K562 (cell line): Measurements from ENCODE around the gene COASY. TPM values are rescaled to one million over a fixed set of nuclear protein-coding genes. Genes with fewer than 3 reads are reported as not detected.

Experiments used
- CHD4 ChIP-seq: fragments of 200-600 bp; sonication (generic); IDR thresholded peaks from 3 replicates; pipeline ENCODE4 v1.6.1; 2012; ENCODE audit warnings: low read depth, mild to moderate bottlenecking, mixed read lengths, low read length, inconsistent platforms; ENCODE audit not compliant: insufficient read depth, insufficient replicate concordance, poor library complexity, severe bottlenecking
- CREB1 ChIP-seq, 2 experiments: sonication (generic) in 1 of 2; formaldehyde crosslinking in 1 of 2; IDR thresholded peaks; 2 replicates each; pipeline versions ENCODE4 v1.6.1 to v1.8.0; 2012 to 2022; ENCODE audit warnings: inconsistent platforms in 1 of 2, mild to moderate bottlenecking in 1 of 2, missing genetic modification reagents in 1 of 2, moderate library complexity in 1 of 2
- DLX4 ChIP-seq: fragments of 250-450 bp; sonication (Bioruptor Pico); IDR thresholded peaks from 2 replicates; pipeline ENCODE4 v1.6.1; 2021; ENCODE audit warnings: mild to moderate bottlenecking
- FOXK1 ChIP-seq: sonication (generic); formaldehyde crosslinking; IDR thresholded peaks from 2 replicates; pipeline ENCODE4 v1.8.0; 2022; ENCODE audit warnings: missing genetic modification reagents, mild to moderate bottlenecking, borderline replicate concordance
- HMGXB4 ChIP-seq: sonication (generic); formaldehyde crosslinking; IDR thresholded peaks from 2 replicates; pipeline ENCODE4 v1.8.1; 2023; ENCODE audit warnings: mild to moderate bottlenecking, missing genetic modification reagents
- IFI16 ChIP-seq: fragments of 250-450 bp; sonication (Bioruptor Pico); IDR thresholded peaks from 2 replicates; pipeline ENCODE4 v2.1.2; 2022; ENCODE audit warnings: mild to moderate bottlenecking, inconsistent platforms
- PATZ1 ChIP-seq: fragments of 250-450 bp; sonication (Bioruptor Pico); IDR thresholded peaks from 2 replicates; pipeline ENCODE4 v1.5.0; 2020; ENCODE audit warnings: mild to moderate bottlenecking, borderline replicate concordance
- PTBP1 ChIP-seq: fragments of 200-400 bp; formaldehyde crosslinking; IDR thresholded peaks from 2 replicates; pipeline ENCODE4 v1.6.1; 2017; ENCODE audit warnings: low read depth, low read length
- RBM14 ChIP-seq: fragments of 200-400 bp; formaldehyde crosslinking; IDR thresholded peaks from 2 replicates; pipeline ENCODE4 v1.6.1; 2018; ENCODE audit warnings: low read depth, mild to moderate bottlenecking, low read length, moderate library complexity, borderline replicate concordance; ENCODE audit not compliant: insufficient read depth
- RBM39 ChIP-seq: fragments of 200-400 bp; formaldehyde crosslinking; optimal IDR thresholded peaks from 2 replicates; pipeline ENCODE3; 2018; ENCODE audit warnings: low read depth, low read length
- SOX6 ChIP-seq: fragments of 450-650 bp; IDR thresholded peaks from 2 replicates; pipeline ENCODE4 v1.6.1; 2014; ENCODE audit warnings: mild to moderate bottlenecking
- TCF3 ChIP-seq: sonication (generic); formaldehyde crosslinking; IDR thresholded peaks from 2 replicates; pipeline ENCODE4 v1.4.0; 2020; ENCODE audit warnings: mild to moderate bottlenecking, missing genetic modification reagents
- WHSC1 ChIP-seq: IDR thresholded peaks from one replicate; pipeline ENCODE4 v1.6.1; 2012; ENCODE audit warnings: low read length, control low read depth, inconsistent platforms
- ZNF140 ChIP-seq: fragments of 250-450 bp; sonication (Bioruptor Pico); IDR thresholded peaks from 2 replicates; pipeline ENCODE4 v1.8.0; 2021; ENCODE audit warnings: moderate library complexity, mild to moderate bottlenecking, inconsistent platforms
- ZNF586 ChIP-seq: fragments of 450-650 bp; formaldehyde crosslinking; conservative IDR thresholded peaks from 2 replicates; pipeline ENCODE4 v1.4.0; 2020; ENCODE audit warnings: mild to moderate bottlenecking, moderate library complexity
- ZNF639 ChIP-seq, 2 experiments: fragments of 200-800 bp in 1 of 2; sonication (Bioruptor generic) in 1 of 2; sonication (generic) in 1 of 2; formaldehyde crosslinking in 1 of 2; IDR thresholded peaks in 1 of 2; conservative IDR thresholded peaks in 1 of 2; 2 replicates each; pipeline versions ENCODE4 v1.5.0 to v1.6.1; 2016 to 2020; ENCODE audit warnings: missing compliant biosample characterization in 1 of 2, missing genetic modification characterization in 1 of 2, missing genetic modification reagents in 1 of 2
- polyA plus RNA-seq, 8 experiments: library from polyadenylated mRNA; depleted of rRNA in 4 of 8; stranded (reverse) in 5 of 8; unstranded in 3 of 8; fragments of >200 nt; fragmentation: Nextera tagmentation in 2 of 8; fragmentation: Illumina TruSeq in 1 of 8; extraction: Ambion mirVana in 2 of 8; extraction: Trizol in 1 of 8; gene quantifications; 2 replicates each; pipeline versions ENCODE4 v1.2.1 to v1.2.3, GENCODE V29; 2011 to 2014; ENCODE audit warnings: inconsistent platforms in 1 of 8, missing spikeins in 1 of 8
- total RNA-seq, 7 experiments: library from RNA; depleted of rRNA in 6 of 7; stranded (reverse); fragments of >200 nt in 6 of 7; fragmentation: Illumina TruSeq in 2 of 7; extraction: Trizol in 2 of 7; gene quantifications; 2 replicates each; pipeline versions ENCODE4 v1.2.1 to v1.2.3, GENCODE V29; 2011 to 2021; ENCODE audit warnings: low replicate concordance in 1 of 7

Gene COASY
- total and polyA plus RNA-seq, 9 of the 15 experiments (the other 6 are each of a cell fraction or from before 2014, with no cell fraction given) = 25.4 to 175 (median 62.3) TPM

DNA sequence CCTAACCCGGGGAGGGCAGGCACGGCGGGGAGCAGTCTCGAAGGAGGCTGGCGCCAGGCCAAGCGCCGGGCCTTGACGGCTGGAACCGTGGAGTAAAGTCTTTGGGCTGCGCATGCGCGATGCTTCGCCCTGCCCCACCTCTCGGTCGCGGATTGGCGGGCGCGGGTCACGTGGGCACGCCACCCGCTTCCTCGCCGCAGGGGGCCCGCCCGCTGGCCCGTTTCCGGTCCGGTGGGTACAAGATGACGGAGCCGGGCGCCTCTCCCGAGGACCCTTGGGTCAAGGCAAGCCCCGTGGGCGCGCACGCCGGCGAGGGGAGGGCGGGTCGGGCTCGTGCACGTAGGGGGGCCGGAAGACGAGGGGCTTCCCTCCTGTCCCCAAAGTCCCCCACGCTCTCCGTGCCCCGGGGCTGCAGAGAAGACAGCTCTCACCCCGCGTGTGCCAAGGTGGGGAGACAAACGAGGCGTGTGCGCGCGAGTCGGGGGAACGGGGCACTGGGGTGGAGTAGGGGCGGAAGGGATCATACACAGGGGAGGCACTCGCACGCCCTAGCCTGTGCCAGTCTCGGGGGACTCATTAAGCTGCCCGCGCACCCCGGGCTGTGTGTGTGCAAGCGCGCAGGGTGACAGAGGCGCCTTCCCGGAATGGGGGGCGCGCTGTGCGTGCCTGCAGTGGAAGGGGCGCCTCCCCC, 5.1 kb downstream of the COASY start, which contains the start of gene MLX (continued):
- TF ChIP-seq PTBP1 (no peak), ZNF639 (CRISPR knock-in tag; conservative IDR thresholded peaks at IDR 0.05 in 1 of 2, IDR thresholded peaks at IDR 0.05 in 1 of 2) (peak in 1 of 2 experiments; percentile 55; a peak in 1 of 4 replicates), ZNF140 (CRISPR knock-in tag) (no peak), PATZ1 (CRISPR knock-in tag) (no peak), FOXK1 (CRISPR knock-in tag) (no peak), CHD4 (no peak), SOX6 (no peak), HMGXB4 (CRISPR knock-in tag) (peak; percentile 29; the same call in 1 of the 2 replicates), ZNF586 (no peak), WHSC1 (no peak), RBM14 (0 out of 2 replicates have a peak, but pooled peaks have one; percentile 22), TCF3 (no peak), DLX4 (CRISPR knock-in tag) (no peak), RBM39 (no peak), IFI16 (no peak), CREB1 (IDR thresholded peaks at IDR 0.05) (no peak), CREB1 (CRISPR knock-in tag; IDR thresholded peaks at IDR 0.05) (no peak)
